ENCODE data around the gene UCN2. TPM values are rescaled to one million over a fixed set of nuclear protein-coding genes. Genes with fewer than 3 reads are reported as not detected.

Gene UCN2
- total RNA-seq, 1 donor from 2014 or later, result not detected

DNA sequence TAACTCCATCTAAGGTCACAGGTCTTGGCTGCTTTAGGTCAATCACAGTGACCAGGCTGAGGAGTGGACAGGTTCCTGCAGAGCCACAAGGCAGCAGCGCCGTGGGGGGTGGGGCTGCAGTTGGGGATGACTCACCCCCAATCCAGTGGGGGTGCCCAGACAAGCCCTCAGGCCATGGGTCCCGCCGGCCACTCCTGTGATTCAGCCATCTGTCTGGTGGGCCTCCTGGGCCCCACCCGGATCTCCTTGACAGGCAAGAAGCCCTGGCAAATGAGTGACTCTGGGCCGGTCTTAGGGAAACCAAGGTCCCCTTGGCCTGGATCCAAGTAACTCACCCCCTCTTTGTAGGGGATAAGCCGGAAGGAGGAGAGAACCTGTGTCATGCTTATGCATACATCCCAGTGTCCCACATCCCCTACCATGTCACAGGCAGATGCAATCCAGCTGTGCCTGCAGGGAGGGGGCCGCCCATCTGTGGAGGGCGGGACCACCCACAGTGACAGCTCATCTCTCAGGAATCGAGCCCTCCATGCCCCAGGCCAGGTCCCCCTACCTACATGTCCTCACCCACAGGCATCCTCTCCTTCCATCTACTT lies 32.0 kb upstream of the UCN2 start:
- no peak for DNase-seq
- peaks cover 2% of the 10 kb centered on the region for H3K4me1 Mint-ChIP-seq
- intact Hi-C loops (cut with micrococcal nuclease), result no loop called here
- no peak overlapping the region for H3K4me3 Mint-ChIP-seq
- H3K27ac Mint-ChIP-seq, result no peak overlapping the region
- peaks cover 18% of the 10 kb centered on the region for H3K27me3 Mint-ChIP-seq
- no peaks in the 10 kb centered on the region for H3K9me3 Mint-ChIP-seq
- peaks cover 15% of the 10 kb centered on the region for H3K36me3 Mint-ChIP-seq (ENCODE audit: low read depth)

DNA sequence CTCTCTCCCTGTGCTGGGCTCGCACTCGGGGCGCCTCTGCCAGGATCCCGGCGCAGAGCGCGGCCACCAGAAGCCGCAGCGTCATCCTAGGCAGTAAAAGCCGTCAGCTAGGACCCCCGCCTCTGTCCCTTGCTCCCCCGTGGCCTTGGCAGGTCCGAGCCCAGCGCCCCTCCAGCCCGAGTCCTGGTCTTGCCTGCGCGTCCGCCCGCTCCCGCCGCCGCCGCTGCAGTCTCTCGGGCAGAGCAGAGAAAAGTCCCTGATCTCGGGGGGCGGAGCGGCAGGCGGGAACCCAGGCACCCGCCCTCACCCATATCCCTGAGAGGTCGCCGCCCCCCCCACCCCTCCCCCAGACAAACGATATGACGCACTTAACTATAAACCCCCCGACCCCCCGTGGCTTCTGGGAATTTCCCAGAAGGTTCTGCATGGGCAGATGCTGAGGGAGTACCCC lies 31.5 kb upstream of the UCN2 start, which contains the start of gene COL7A1:
TSS of gene COL7A1 (minus strand) at position 255 of the 451 bp plus-strand sequence. CDS start at position 85, 170 bp downstream.
- no peak within 1 kb of the TSS for H3K27ac Mint-ChIP-seq
- H3K36me3 Mint-ChIP-seq (ENCODE audit: low read depth), result peaks cover 11% of the 10 kb centered on the region
- peaks cover 2% of the 10 kb centered on the region for H3K4me1 Mint-ChIP-seq
- H3K4me3 Mint-ChIP-seq, result no peak within 1 kb of the TSS
- no peak for DNase-seq
- intact Hi-C loops (cut with micrococcal nuclease), result no loop called here
- peaks cover 18% of the 10 kb centered on the region for H3K27me3 Mint-ChIP-seq
- H3K9me3 Mint-ChIP-seq, result no peaks in the 10 kb centered on the region

GRCh38 chr3:48594417-48595049 lies 31.0 kb upstream of the UCN2 start:
- Mint-ChIP-seq H3K36me3 (ENCODE audit: low read depth) (peaks cover 7% of the 10 kb centered on the region), H3K4me3 (no peak overlapping the region), H3K4me1 (peaks cover 2% of the 10 kb centered on the region), H3K9me3 (no peaks in the 10 kb centered on the region), H3K27ac (no peak overlapping the region), H3K27me3 (peaks cover 22% of the 10 kb centered on the region)
- DNase-seq, result no peak
- intact Hi-C loops (cut with micrococcal nuclease), result no loop called here

GRCh38 chr3:48593337-48593736 lies 29.8 kb upstream of the UCN2 start:
- Mint-ChIP-seq H3K27ac (no peak overlapping the region), H3K9me3 (no peaks in the 10 kb centered on the region), H3K4me1 (peaks cover 2% of the 10 kb centered on the region), H3K36me3 (ENCODE audit: low read depth) (peaks cover 7% of the 10 kb centered on the region), H3K27me3 (peaks cover 30% of the 10 kb centered on the region), H3K4me3 (no peak overlapping the region)
- intact Hi-C loops (cut with micrococcal nuclease), result no loop called here
- no peak for DNase-seq

DNA sequence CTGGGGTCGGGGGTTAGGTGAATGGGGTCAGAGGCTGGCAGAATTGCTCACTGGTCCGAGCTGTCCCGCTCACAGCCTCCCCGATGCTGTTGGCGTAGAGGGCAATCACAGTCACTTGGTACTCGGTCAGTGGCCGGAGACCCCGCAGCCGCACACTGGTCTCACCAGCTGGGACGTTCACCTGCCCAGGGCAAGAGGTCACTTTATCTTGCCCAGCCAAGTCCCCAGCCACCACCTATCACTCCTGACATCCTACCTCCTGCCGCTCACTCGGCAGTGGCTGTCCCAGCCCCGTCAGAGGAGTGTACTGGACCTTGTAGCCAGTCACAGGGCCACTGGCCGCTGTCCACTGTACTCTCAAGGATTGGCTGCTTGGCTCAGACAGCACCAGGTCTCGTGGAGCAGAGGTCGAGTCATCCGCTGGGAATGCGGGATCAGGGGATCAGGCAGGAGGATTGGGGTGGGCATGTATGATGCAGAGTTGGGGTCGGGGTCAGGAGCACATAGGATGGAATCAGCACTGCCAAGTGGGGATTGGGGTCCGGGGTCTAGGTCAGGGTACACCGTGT lies 29.0 kb upstream of the UCN2 start:
- peaks cover 2% of the 10 kb centered on the region for H3K4me1 Mint-ChIP-seq
- no peaks in the 10 kb centered on the region for H3K9me3 Mint-ChIP-seq
- H3K27me3 Mint-ChIP-seq, result peaks cover 30% of the 10 kb centered on the region
- no peak overlapping the region for H3K27ac Mint-ChIP-seq
- peaks cover 7% of the 10 kb centered on the region for H3K36me3 Mint-ChIP-seq (ENCODE audit: low read depth)
- DNase-seq, result no peak
- intact Hi-C loops (cut with micrococcal nuclease), result no loop called here
- H3K4me3 Mint-ChIP-seq, result no peak overlapping the region

DNA sequence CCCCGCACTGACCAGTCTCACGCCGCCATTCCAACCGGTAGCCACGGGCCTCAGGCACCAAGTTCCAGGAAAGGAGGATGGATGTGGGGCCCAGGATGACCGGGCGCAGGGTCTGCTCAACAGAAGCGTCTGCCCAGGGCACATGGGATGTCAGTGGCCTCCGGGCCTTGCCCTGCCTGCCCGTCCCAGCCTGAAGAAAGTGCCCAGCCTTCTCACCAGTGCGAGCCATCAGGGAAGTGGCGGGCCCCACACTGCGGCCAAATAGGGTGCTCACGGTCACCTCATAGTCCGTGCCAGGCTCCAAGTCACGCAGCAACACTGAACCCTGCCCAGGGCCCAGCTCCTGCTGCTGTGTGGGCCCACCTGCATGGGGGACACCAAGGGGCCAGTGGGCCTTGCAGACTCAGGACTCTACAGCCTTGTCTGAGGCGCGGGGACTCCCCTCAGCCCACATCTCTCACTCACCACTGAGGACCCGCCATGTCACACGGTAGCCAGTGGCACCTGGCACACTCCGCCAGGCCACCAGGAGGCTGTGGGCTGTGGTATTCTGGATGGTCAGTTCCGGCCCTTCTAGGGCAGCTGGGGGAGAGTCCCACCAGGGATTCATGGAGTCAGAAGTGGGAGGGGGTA lies 28.4 kb upstream of the UCN2 start:
- no peaks in the 10 kb centered on the region for H3K9me3 Mint-ChIP-seq
- intact Hi-C loops (cut with micrococcal nuclease), result no loop called here
- H3K27me3 Mint-ChIP-seq, result peaks cover 30% of the 10 kb centered on the region
- no peak for DNase-seq
- no peak overlapping the region for H3K27ac Mint-ChIP-seq
- H3K36me3 Mint-ChIP-seq (ENCODE audit: low read depth), result peaks cover 3% of the 10 kb centered on the region
- H3K4me3 Mint-ChIP-seq, result no peak overlapping the region
- peaks cover 2% of the 10 kb centered on the region for H3K4me1 Mint-ChIP-seq

GRCh38 chr3:48591436-48591835 lies 27.9 kb upstream of the UCN2 start:
- H3K36me3 Mint-ChIP-seq (ENCODE audit: low read depth), result peaks cover 3% of the 10 kb centered on the region
- no peak overlapping the region for H3K27ac Mint-ChIP-seq
- H3K4me1 Mint-ChIP-seq, result peaks cover 2% of the 10 kb centered on the region
- no peak overlapping the region for H3K4me3 Mint-ChIP-seq
- no peak for DNase-seq
- H3K9me3 Mint-ChIP-seq, result no peaks in the 10 kb centered on the region
- intact Hi-C loops (cut with micrococcal nuclease), result no loop called here
- H3K27me3 Mint-ChIP-seq, result peaks cover 30% of the 10 kb centered on the region

DNA sequence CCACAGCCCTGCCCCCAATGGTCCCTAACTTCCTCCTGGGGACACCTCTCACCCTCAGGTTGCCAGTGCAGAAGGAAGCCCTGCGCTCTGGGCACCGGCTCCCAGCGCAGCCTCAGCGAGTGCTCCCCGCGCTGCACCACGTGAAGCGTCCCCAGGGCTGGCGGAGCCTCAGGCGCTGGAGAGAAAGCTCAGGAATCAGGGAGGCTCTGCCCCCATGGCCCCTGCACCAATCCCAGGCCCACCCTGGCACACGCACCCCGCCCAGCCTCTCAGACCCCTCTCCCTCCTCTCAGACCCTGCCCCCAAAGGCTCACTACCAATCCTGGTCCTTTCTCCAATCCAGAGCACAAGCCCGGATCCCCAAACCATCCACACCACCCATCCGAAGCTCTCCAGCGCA lies 24.6 kb upstream of the UCN2 start:
- intact Hi-C loops (cut with micrococcal nuclease), result no loop called here
- Mint-ChIP-seq H3K27me3 (peaks cover 15% of the 10 kb centered on the region), H3K36me3 (ENCODE audit: low read depth) (no peaks in the 10 kb centered on the region), H3K4me1 (no peaks in the 10 kb centered on the region), H3K27ac (no peak overlapping the region), H3K9me3 (no peaks in the 10 kb centered on the region), H3K4me3 (no peak overlapping the region)
- DNase-seq, result no peak

GRCh38 chr3:48587686-48588085 lies 24.1 kb upstream of the UCN2 start:
- Mint-ChIP-seq H3K27ac (no peak overlapping the region), H3K4me1 (no peaks in the 10 kb centered on the region), H3K9me3 (no peaks in the 10 kb centered on the region), H3K27me3 (peaks cover 15% of the 10 kb centered on the region), H3K36me3 (ENCODE audit: low read depth) (no peaks in the 10 kb centered on the region), H3K4me3 (no peak overlapping the region)
- no peak for DNase-seq
- intact Hi-C loops (cut with micrococcal nuclease), result no loop called here

- intact Hi-C loops (cut with micrococcal nuclease), result no loop called here
- Mint-ChIP-seq H3K27ac (no peak overlapping the region), H3K4me3 (no peak overlapping the region), H3K4me1 (no peaks in the 10 kb centered on the region), H3K27me3 (peaks cover 12% of the 10 kb centered on the region), H3K36me3 (ENCODE audit: low read depth) (no peaks in the 10 kb centered on the region), H3K9me3 (no peaks in the 10 kb centered on the region)
- no peak for DNase-seq
Observed at GRCh38 chr3:48585411-48585810, 21.8 kb upstream of the UCN2 start.

DNA sequence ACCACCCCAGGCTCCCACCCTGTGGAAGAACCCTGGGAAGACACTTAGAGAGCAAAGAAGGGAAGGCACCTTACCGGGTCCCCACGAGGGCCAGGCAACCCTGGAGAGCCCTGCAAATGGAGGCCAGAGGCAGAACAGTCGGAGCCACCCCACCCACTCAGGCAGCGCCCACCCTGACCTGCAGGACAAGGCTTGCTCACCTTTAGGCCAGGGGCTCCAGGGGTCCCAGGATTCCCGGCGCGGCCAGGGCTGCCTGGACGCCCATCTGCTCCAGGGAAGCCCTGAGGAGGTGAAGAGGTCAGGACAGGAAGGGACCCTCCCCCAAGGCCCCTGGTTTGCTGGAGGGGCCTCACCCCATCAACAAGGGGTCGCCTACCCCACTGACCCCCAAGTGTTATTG lies 21.3 kb upstream of the UCN2 start:
- intact Hi-C loops (cut with micrococcal nuclease), result no loop called here
- Mint-ChIP-seq H3K36me3 (ENCODE audit: low read depth) (no peaks in the 10 kb centered on the region), H3K27me3 (peaks cover 11% of the 10 kb centered on the region), H3K9me3 (no peaks in the 10 kb centered on the region), H3K4me1 (no peaks in the 10 kb centered on the region), H3K27ac (no peak overlapping the region), H3K4me3 (no peak overlapping the region)
- no peak for DNase-seq

DNA sequence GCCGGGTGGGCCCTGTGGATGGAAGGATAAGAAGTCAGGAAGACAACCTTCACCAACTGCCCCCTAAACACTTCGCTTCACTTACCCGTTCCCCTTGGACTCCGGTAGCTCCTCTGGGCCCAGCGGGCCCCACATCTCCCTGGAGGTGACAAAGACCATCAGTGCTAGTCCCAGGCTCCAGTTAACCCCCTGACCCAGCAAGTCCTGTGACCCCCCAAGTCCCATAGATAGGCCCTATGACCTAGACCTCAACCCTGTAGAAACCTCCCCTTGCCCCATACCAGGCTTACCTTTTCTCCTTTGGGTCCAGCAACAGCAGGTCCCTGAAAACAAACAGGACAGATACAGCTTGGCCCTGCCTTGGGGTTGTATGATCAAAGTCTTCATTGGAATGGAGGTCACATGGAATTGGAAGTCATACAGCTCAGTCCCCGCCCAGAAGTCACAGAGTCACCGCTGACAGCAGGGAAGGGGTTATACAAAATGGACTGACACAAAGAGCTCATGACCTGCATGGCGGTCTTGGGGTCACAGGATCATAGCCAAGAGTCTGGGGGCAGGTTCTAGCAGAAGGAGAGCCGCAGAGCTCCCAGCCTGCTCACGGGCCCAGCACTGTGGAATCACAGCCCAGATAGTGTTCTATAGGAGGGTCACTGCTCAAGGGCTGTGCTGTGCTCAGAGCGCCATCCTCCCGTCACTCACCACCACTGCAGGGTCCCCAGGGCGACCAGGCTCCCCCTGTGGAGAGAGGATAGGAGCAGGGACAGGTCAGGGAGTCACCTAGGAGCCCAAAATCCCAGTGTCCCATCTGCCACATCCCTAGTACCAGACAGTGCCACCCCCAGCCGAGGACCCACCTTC lies 18.3 kb upstream of the UCN2 start:
- no peaks in the 10 kb centered on the region for H3K9me3 Mint-ChIP-seq
- H3K4me3 Mint-ChIP-seq, result no peak overlapping the region
- no peak for DNase-seq
- H3K4me1 Mint-ChIP-seq, result no peaks in the 10 kb centered on the region
- H3K27ac Mint-ChIP-seq, result no peak overlapping the region
- no peaks in the 10 kb centered on the region for H3K36me3 Mint-ChIP-seq (ENCODE audit: low read depth)
- H3K27me3 Mint-ChIP-seq, result no peaks in the 10 kb centered on the region
- intact Hi-C loops (cut with micrococcal nuclease), result no loop called here

DNA sequence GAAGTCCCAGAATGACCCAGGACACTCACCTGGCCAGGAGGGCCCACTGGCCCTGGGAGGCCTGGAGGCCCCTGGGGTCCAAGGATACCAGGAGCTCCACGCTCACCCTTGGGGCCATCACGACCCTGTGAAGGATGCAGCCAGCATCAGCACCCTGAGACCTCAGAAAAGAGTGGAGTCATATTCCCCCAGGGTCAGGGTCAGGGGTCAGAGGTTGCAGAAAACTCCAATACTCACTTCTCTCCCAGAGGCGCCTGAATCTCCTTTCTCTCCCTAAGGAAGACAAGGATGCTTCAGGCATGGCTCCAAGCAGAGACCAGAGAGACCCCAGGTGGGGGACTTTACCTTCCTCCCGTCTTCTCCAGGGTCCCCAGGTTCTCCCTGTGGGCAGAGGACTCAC lies 13.1 kb upstream of the UCN2 start:
- H3K4me1 Mint-ChIP-seq, result no peaks in the 10 kb centered on the region
- H3K27ac Mint-ChIP-seq, result no peak overlapping the region
- no peak overlapping the region for H3K4me3 Mint-ChIP-seq
- H3K9me3 Mint-ChIP-seq, result no peaks in the 10 kb centered on the region
- DNase-seq, result no peak
- intact Hi-C loops (cut with micrococcal nuclease), result no loop called here
- H3K36me3 Mint-ChIP-seq (ENCODE audit: low read depth), result no peaks in the 10 kb centered on the region
- no peaks in the 10 kb centered on the region for H3K27me3 Mint-ChIP-seq
